A549 (cell line): Measurements from ENCODE around the gene THEMIS2.

Experiments
- NFE2L2 ChIP-seq: fragments of 150-350 bp; conservative IDR thresholded peaks from 2 replicates; pipeline ENCODE4 v1.6.1; 2014; ENCODE audit warnings: low read length
- TF ChIP-seq, protein P1 (sequence below): fragments of >200 bp; sonication (Bioruptor Twin); formaldehyde crosslinking; IDR thresholded peaks from 3 replicates; pipeline ENCODE4 v1.5.1; 2016

DNA sequence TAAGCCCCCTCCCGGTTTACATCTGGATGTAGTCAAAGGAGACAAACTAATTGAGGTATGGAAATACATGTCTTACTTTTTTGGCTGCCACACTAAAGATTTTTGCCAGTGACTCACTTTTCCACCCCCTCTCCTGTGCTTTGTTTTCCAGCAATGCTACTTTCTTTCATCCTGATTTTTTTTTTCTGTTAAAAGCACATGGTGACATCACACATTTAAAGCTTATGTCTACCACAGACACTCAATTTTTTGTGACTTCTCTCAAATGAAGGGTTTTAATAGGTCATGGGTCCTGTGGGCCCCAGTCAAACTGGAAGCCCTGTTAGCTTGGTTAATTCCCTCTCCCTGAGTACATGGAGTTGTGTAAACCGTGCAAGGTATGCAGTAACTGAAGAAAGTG, 39.6 kb upstream of the THEMIS2 start:
- TF ChIP-seq, protein P1, sequence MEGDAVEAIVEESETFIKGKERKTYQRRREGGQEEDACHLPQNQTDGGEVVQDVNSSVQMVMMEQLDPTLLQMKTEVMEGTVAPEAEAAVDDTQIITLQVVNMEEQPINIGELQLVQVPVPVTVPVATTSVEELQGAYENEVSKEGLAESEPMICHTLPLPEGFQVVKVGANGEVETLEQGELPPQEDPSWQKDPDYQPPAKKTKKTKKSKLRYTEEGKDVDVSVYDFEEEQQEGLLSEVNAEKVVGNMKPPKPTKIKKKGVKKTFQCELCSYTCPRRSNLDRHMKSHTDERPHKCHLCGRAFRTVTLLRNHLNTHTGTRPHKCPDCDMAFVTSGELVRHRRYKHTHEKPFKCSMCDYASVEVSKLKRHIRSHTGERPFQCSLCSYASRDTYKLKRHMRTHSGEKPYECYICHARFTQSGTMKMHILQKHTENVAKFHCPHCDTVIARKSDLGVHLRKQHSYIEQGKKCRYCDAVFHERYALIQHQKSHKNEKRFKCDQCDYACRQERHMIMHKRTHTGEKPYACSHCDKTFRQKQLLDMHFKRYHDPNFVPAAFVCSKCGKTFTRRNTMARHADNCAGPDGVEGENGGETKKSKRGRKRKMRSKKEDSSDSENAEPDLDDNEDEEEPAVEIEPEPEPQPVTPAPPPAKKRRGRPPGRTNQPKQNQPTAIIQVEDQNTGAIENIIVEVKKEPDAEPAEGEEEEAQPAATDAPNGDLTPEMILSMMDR = no peak
- TF ChIP-seq NFE2L2 = no peak
